Transverse colon (tissue), 4 donors: ENCODE measurements around the gene TC2N.

Source experiments
- EP300 ChIP-seq: sonication (generic); formaldehyde crosslinking; IDR thresholded peaks from one replicate; pipeline ENCODE4 v1.6.1; 2017; ENCODE audit warnings: antibody characterized with exemption, low read depth
- POLR2A ChIP-seq: fragments of 450-650 bp; IDR thresholded peaks from one replicate; pipeline ENCODE4 v1.6.1; 2016; ENCODE audit warnings: antibody characterized with exemption, mild to moderate bottlenecking, moderate library complexity
- POLR2AphosphoS5 ChIP-seq, 3 donors: sonication (generic); formaldehyde crosslinking; IDR thresholded peaks; one replicate each; pipeline ENCODE4 v1.6.1; 2016; ENCODE audit warnings: antibody characterized with exemption in 3 of 3
- TF ChIP-seq, protein P1 (sequence below), 5 experiments: fragments of 200-600 bp in 3 of 5; fragments of 450-650 bp in 2 of 5; sonication (generic) in 3 of 5; IDR thresholded peaks; 1 replicate in 2 of 5; 2 replicates in 3 of 5; pipeline ENCODE4 v1.5.1; 2016 to 2017; ENCODE audit warnings: antibody characterized with exemption in 5 of 5, inconsistent platforms in 3 of 5, mild to moderate bottlenecking in 2 of 5, moderate library complexity in 1 of 5

DNA sequence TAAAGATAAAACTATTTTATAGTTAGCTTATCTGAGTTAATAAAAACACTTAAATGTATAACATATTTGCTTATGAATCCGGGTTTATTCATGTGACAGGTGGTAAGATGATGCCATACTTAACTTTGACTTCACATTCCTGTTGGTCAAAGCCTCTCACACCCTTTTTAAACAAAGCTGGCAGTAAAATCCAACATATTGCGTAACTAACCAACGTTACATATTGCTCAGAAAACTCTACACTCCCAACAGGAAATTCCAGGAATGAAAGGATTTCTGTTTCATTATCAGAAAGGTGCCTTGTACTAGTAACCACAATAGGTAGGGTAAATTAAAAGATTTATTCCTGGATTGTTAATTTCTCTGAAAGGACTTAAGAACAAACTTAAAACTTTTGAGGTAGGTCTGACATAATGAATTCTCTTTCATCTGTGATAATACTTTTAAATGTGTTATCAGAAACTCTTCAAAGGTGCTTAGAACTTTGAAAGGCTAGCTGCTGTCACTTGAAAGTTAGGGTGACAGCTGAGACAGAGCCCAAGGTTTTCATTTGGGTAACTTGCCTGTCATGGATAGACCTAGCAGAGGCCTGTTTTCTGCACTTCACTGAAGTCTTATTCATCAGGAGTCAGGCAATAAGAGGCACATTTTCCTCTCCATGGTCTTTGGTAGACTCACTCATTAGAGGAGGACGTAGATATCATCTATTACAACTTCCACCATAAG, 111.6 kb downstream of the TC2N start:
- TF ChIP-seq, protein P1, sequence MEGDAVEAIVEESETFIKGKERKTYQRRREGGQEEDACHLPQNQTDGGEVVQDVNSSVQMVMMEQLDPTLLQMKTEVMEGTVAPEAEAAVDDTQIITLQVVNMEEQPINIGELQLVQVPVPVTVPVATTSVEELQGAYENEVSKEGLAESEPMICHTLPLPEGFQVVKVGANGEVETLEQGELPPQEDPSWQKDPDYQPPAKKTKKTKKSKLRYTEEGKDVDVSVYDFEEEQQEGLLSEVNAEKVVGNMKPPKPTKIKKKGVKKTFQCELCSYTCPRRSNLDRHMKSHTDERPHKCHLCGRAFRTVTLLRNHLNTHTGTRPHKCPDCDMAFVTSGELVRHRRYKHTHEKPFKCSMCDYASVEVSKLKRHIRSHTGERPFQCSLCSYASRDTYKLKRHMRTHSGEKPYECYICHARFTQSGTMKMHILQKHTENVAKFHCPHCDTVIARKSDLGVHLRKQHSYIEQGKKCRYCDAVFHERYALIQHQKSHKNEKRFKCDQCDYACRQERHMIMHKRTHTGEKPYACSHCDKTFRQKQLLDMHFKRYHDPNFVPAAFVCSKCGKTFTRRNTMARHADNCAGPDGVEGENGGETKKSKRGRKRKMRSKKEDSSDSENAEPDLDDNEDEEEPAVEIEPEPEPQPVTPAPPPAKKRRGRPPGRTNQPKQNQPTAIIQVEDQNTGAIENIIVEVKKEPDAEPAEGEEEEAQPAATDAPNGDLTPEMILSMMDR (IDR thresholded peaks at IDR 0.05), result no peak
- TF ChIP-seq EP300 (peak; percentile 27), POLR2AphosphoS5 (IDR thresholded peaks at IDR 0.05) (peak in 2 of 3 donors; percentile 30 to 51), POLR2A (no peak)
